Pancreas (tissue), 10 donors: ENCODE results near the gene MEIG1. TPM values are rescaled to one million over a fixed set of nuclear protein-coding genes. Genes with fewer than 3 reads are reported as not detected.
A peak's percentile ranks its signal among the peaks of the same experiment; 100 is the strongest.

Experiments
- ATAC-seq, 4 donors: fragments of 200-7000 bp; cut with Tn5 transposase; one replicate each; pipeline versions ENCODE4 v1.8.0 to v1.9.1; 2020; ENCODE audit warnings: mild to moderate bottlenecking in 4 of 4, moderate library complexity in 4 of 4
- DNase-seq, 6 donors: peaks; one replicate each; pipeline ENCODE4 v3.0.0-alpha.2; 2020
- FAIRE-seq: peaks from 2 replicates; lab custom pipeline; 2012; peaks lifted over from hg19 to GRCh38; lab: Jason Lieb, UNC
- H3K27ac ChIP-seq, 4 donors: fragments of 200-600 bp; sonication (generic); 1 replicate in 3 of 4; 2 replicates in 1 of 4; pipeline versions ENCODE4 v1.5.0 to v1.8.0; 2020
- H3K27me3 ChIP-seq, 4 donors: fragments of 200-600 bp; one replicate each; pipeline ENCODE4 v1.8.0; 2021
- H3K36me3 ChIP-seq, 3 donors: fragments of 200-600 bp; sonication (generic) in 1 of 3; one replicate each; pipeline versions ENCODE4 v1.5.0 to v1.8.0; 2020 to 2021
- H3K4me1 ChIP-seq, 3 donors: fragments of 200-600 bp; one replicate each; pipeline ENCODE4 v1.8.0; 2021
- H3K4me3 ChIP-seq, 4 donors: fragments of 200-600 bp; sonication (generic) in 2 of 4; one replicate each; pipeline versions ENCODE4 v1.5.0 to v1.8.0; 2020 to 2021
- H3K9me3 ChIP-seq, 4 donors: fragments of 200-600 bp; one replicate each; pipeline ENCODE4 v1.8.0; 2021
- CTCF ChIP-seq, 4 donors: fragments of 200-600 bp; sonication (generic) in 3 of 4; IDR thresholded peaks; one replicate each; pipeline versions ENCODE4 v1.5.0 to v1.8.0; 2021; ENCODE audit warnings: antibody characterized with exemption in 4 of 4
- WGBS, 2 donors: extraction: QIAGEN DNeasy Blood & Tissue Kit; methylation state at CpG; one replicate each; pipeline ENCODE4 v1.1.7; 2013; 5-methylcytosine and 5-hydroxymethylcytosine counted together
- intact Hi-C, 3 donors: fragments of 100-400 bp; cut with DNase I; formaldehyde crosslinking; loops; one replicate each; pipeline versions ENCODE4 v1.11.1 to v1.14.2; 2022
- polyA plus RNA-seq, 2 donors: library from polyadenylated mRNA; stranded (reverse); fragments of 200-250 nt; gene quantifications; one replicate each; pipeline ENCODE4 v1.2.3, GENCODE V29; 2013
- total RNA-seq, 6 donors: library from RNA; stranded (reverse); fragmentation: NEBNext Ultra II Directional in 4 of 6; extraction: Animal tissue kit (Norgen Biotek cat#: 25700) in 4 of 6; gene quantifications; one replicate each; pipeline versions ENCODE4 v1.2.1 to v1.2.4, GENCODE V29; 2021 to 2023
- donor health status: healthy with polysubstance abuse.
- donor health status: DM: no; HTN: no; CAD: no; lungs with moderate emphysema.
- donor health status: DM: no; HTN: no; CAD: no.
- donor health status: control.
- donor health status: control.
- donor health status: Bipolar disorder and iron deficiency.
- donor health status: DM: yes; HTN: yes; CAD: no.
- donor health status: DM: no; HTN: no; CAD: no.
- donor health status: DM: no; HTN: no; CAD: no.
- donor health status: DM: yes; HTN: yes; CAD: no.

The MEIG1 gene
- total and polyA plus RNA-seq, 8 donors, result 0.44 to 1.5 TPM; not detected in 6

- no peaks in the 10 kb centered on the region for H3K9me3 ChIP-seq
- FAIRE-seq (peak; percentile 5), ATAC-seq (peak; percentile 94 to 97 (median 96)), DNase-seq (peak; percentile 88 to 94 (median 92))
- peak within 1 kb of the TSS; percentile 35 to 79 (median 66) for H3K4me3 ChIP-seq
- H3K36me3 ChIP-seq, result no peaks in the 10 kb centered on the region
- peak within 1 kb of the TSS; percentile 57 to 86 (median 74) for H3K27ac ChIP-seq
- H3K27me3 ChIP-seq, result no peaks in the 10 kb centered on the region
- WGBS, 2 donors, result 0% methylated on average over 45 of the region's 45 CpGs
- TF ChIP-seq CTCF (IDR thresholded peaks at IDR 0.05), result no peak
- intact Hi-C loops, result no loop called here
- H3K4me1 ChIP-seq, result peaks cover 0 to 18% (median 12%) of the 10 kb centered on the region in 3 donors
Observed at GRCh38 chr10:14954001-14954770, 5.0 kb upstream of the MEIG1 start, which contains the start of gene DCLRE1C. TSS of gene DCLRE1C (minus strand) at chr10:14954096. CDS start at chr10:14954010, 86 bp downstream.

GRCh38 chr10:14954934-14955333, 4.3 kb upstream of the MEIG1 start:
- ATAC-seq (no peak), FAIRE-seq (no peak), DNase-seq (peak in 1 of 6 donors; percentile 16)
- H3K4me1 ChIP-seq, result peaks cover 0 to 18% (median 12%) of the 10 kb centered on the region in 3 donors
- TF ChIP-seq CTCF (IDR thresholded peaks at IDR 0.05), result no peak
- 88 to 89% methylated on average over 19 of the region's 19 CpGs for WGBS, 2 donors
- intact Hi-C loops, result no loop called here
- no peaks in the 10 kb centered on the region for H3K9me3 ChIP-seq
- H3K27me3 ChIP-seq, result no peaks in the 10 kb centered on the region
- peak overlapping the region in 3 of 4 donors; percentile 35 to 79 (median 57) for H3K4me3 ChIP-seq
- H3K27ac ChIP-seq, result peak overlapping the region; percentile 57 to 86 (median 74)
- H3K36me3 ChIP-seq, result no peaks in the 10 kb centered on the region

GRCh38 chr10:14958872-14959220, 342 bp upstream of the MEIG1 start:
- FAIRE-seq, result no peak
- intact Hi-C loops, result no loop called here

GRCh38 chr10:14967897-14968296, 8.7 kb downstream of the MEIG1 start:
- no peak for TF ChIP-seq CTCF (IDR thresholded peaks at IDR 0.05)
- no peaks in the 10 kb centered on the region for H3K4me1 ChIP-seq
- H3K27me3 ChIP-seq, result no peaks in the 10 kb centered on the region
- 71 to 88% methylated on average over 2 of the region's 2 CpGs for WGBS, 2 donors
- H3K27ac ChIP-seq, result no peak overlapping the region
- H3K4me3 ChIP-seq, result no peak overlapping the region
- peak; percentile 29 for FAIRE-seq
- no peaks in the 10 kb centered on the region for H3K9me3 ChIP-seq
- DNase-seq, result no peak
- intact Hi-C loops, result no loop called here
- H3K36me3 ChIP-seq, result no peaks in the 10 kb centered on the region
- ATAC-seq, result no peak

More at GRCh38 chr10:14958872-14959220, 342 bp upstream of the MEIG1 start:
- DNase-seq (no peak), ATAC-seq (peak in 1 of 4 donors; percentile 0)
- TF ChIP-seq CTCF (IDR thresholded peaks at IDR 0.05), result no peak
- no peaks in the 10 kb centered on the region for H3K9me3 ChIP-seq
- 22 to 23% methylated on average over 12 of the region's 12 CpGs for WGBS, 2 donors
- H3K27ac ChIP-seq, result peak overlapping the region; percentile 88 to 97 (median 94)
- H3K27me3 ChIP-seq, result no peaks in the 10 kb centered on the region
- peak overlapping the region; percentile 59 to 82 (median 68) for H3K4me3 ChIP-seq
- H3K36me3 ChIP-seq, result no peaks in the 10 kb centered on the region
- peaks cover 0 to 7% (median 4%) of the 10 kb centered on the region in 3 donors for H3K4me1 ChIP-seq
